Femur (tissue), 1 donor: ENCODE measurements around the gene CAPN13.

Source experiments
- DNase-seq: peaks from one replicate; pipeline ENCODE4 v3.0.0-alpha.2; 2017

CAPN13 gene

GRCh38 chr2:30678410-30679137 lies 128.7 kb downstream of the CAPN13 start:
- DNase-seq: no peak

DNA sequence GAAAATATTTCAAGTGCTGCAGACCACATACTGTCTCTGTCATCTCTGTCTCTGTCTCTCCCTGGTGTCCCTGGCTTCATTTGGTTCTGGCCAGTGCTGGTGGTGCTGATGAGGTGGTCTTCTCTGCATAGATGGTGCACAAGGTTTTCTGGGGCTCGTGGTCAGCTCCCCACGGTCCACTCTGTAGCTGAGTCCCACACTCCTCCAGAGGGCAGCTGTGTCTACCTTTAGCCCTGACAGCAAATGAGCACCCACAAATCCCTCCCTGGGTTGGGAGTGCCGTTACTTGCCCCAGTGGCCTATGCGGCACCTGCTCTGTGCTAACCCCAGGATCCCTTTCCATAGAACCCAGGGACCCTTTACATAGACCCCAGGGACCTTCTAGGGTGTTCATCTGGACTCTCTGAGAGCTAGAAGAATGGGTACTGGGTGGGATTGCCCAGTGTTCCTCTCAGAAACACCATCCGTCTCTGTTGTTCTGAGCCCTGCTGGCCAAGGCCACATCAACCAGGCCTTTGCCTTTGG lies 129.3 kb downstream of the CAPN13 start:
- DNase-seq: no peak

GRCh38 chr2:30677231-30677630 lies 130.0 kb downstream of the CAPN13 start:
- DNase-seq: no peak

- DNase-seq: no peak
Observed at GRCh38 chr2:30675758-30676157, 131.5 kb downstream of the CAPN13 start.

DNA sequence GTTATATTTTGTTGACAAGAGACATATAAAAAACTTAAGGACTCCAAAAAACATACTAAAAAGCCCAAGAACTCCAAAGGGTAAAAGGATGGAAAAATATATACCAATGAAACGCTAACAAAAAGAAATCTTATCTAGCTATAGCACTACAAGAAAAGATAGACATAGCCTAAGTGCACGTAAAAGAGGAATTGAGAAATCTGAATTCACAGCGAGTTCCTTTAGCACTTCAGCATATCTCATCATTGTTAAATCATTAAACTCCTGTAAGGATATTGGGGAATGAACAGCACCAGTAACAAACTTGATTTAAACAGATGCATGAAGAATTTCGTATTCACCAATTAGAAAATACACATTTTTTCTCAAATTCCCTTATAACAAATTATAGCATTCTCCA lies 134.1 kb downstream of the CAPN13 start:
- no peak for DNase-seq
